ENCODE results near the gene KIAA1549. TPM values are rescaled to one million over a fixed set of nuclear protein-coding genes. Genes with fewer than 3 reads are reported as not detected.

Gene KIAA1549
- total and polyA plus RNA-seq, 8 donors, result 0.15 to 7.8 (median 1.4) TPM

GRCh38 chr7:138892812-138893211 lies 88.4 kb downstream of the KIAA1549 start:
- Histone ChIP-seq H3K9me3 (no peaks in the 10 kb centered on the region), H3K4me3 (no peak overlapping the region), H3K36me3 (peaks cover 0 to 35% (median 7%) of the 10 kb centered on the region in 4 donors), H3K27ac (peak overlapping the region in 1 of 5 donors; percentile 11), H3K4me1 (no peaks in the 10 kb centered on the region), H3K27me3 (no peaks in the 10 kb centered on the region)
- 36 to 62% (median 50%) methylated on average over 5 of the region's 5 CpGs for WGBS, 5 donors
- no peak for TF ChIP-seq POLR2A (IDR thresholded peaks at IDR 0.05)
- peak in 1 of 3 donors; percentile 34 for TF ChIP-seq POLR2AphosphoS5 (IDR thresholded peaks at IDR 0.05)
- no peak for TF ChIP-seq CTCF (IDR thresholded peaks at IDR 0.05)
- TF ChIP-seq EP300 (IDR thresholded peaks at IDR 0.05), result no peak
- DNase-seq, result peak in 1 of 2 donors; percentile 56
- intact Hi-C loops (cut with DNase I; ENCODE audit: low total_unique reads), result no loop called here

- Histone ChIP-seq H3K27ac (no peak overlapping the region), H3K27me3 (no peaks in the 10 kb centered on the region), H3K4me3 (no peak overlapping the region), H3K4me1 (no peaks in the 10 kb centered on the region), H3K36me3 (peaks cover 0 to 32% (median 7%) of the 10 kb centered on the region in 4 donors), H3K9me3 (no peaks in the 10 kb centered on the region)
- intact Hi-C loops (cut with DNase I; ENCODE audit: low total_unique reads), result no loop called here
- DNase-seq, result no peak
- 46 to 71% (median 61%) methylated on average over 3 of the region's 3 CpGs for WGBS, 5 donors
- TF ChIP-seq EP300 (IDR thresholded peaks at IDR 0.05) (no peak), POLR2A (IDR thresholded peaks at IDR 0.05) (no peak), POLR2AphosphoS5 (IDR thresholded peaks at IDR 0.05) (no peak), CTCF (IDR thresholded peaks at IDR 0.05) (no peak)
These were observed 89.1 kb downstream of the KIAA1549 start for GRCh38 chr7:138892006-138892630.

- 78 to 87% (median 83%) methylated on average over 5 of the region's 5 CpGs for WGBS, 5 donors
These were observed 89.8 kb downstream of the KIAA1549 start for GRCh38 chr7:138891446-138891810.

GRCh38 chr7:138890499-138891445 lies 90.4 kb downstream of the KIAA1549 start:
- Histone ChIP-seq H3K27ac (no peak overlapping the region), H3K27me3 (no peaks in the 10 kb centered on the region), H3K9me3 (no peaks in the 10 kb centered on the region), H3K36me3 (peaks cover 0 to 24% (median 5%) of the 10 kb centered on the region in 4 donors), H3K4me1 (peaks cover 0 to 4% (median 0%) of the 10 kb centered on the region in 4 donors), H3K4me3 (no peak overlapping the region)
- TF ChIP-seq POLR2AphosphoS5 (IDR thresholded peaks at IDR 0.05), result no peak
- no peak for TF ChIP-seq EP300 (IDR thresholded peaks at IDR 0.05)
- TF ChIP-seq CTCF (IDR thresholded peaks at IDR 0.05), result no peak
- no peak for TF ChIP-seq POLR2A (IDR thresholded peaks at IDR 0.05)
- DNase-seq, result peak in 1 of 2 donors; percentile 44
- intact Hi-C loops (cut with DNase I; ENCODE audit: low total_unique reads), result no loop called here
- WGBS, 5 donors, result 71 to 80% (median 80%) methylated on average over 19 to 21 of the region's 21 CpGs

More at GRCh38 chr7:138891446-138891810, 89.8 kb downstream of the KIAA1549 start:
- Histone ChIP-seq H3K27me3 (no peaks in the 10 kb centered on the region), H3K36me3 (peaks cover 0 to 26% (median 7%) of the 10 kb centered on the region in 4 donors), H3K27ac (no peak overlapping the region), H3K4me3 (no peak overlapping the region), H3K9me3 (no peaks in the 10 kb centered on the region), H3K4me1 (peaks cover 0 to 4% (median 0%) of the 10 kb centered on the region in 4 donors)
- intact Hi-C loops (cut with DNase I; ENCODE audit: low total_unique reads), result no loop called here
- peak in 1 of 2 donors; percentile 65 for DNase-seq
- TF ChIP-seq POLR2AphosphoS5 (IDR thresholded peaks at IDR 0.05), result no peak

All from stomach (tissue), 9 donors.